PC-3 (cell line): ENCODE results near the gene COG5.

Experiments
- EZH2 ChIP-seq: fragments of 300-600 bp; sonication (generic); IDR thresholded peaks from one replicate; pipeline ENCODE4 v1.6.1; 2017; ENCODE audit warnings: antibody characterized with exemption, mild to moderate bottlenecking, low read length; ENCODE audit not compliant: unreplicated experiment
- EZH2phosphoT487 ChIP-seq: fragments of 300-600 bp; sonication (generic); IDR thresholded peaks from 2 replicates; pipeline ENCODE4 v1.6.1; 2018; ENCODE audit warnings: mild to moderate bottlenecking, antibody characterized with exemption, low read length, borderline replicate concordance
- TF ChIP-seq, protein P1 (sequence below): fragments of 300-600 bp; sonication (generic); conservative IDR thresholded peaks from 2 replicates; pipeline ENCODE4 v1.5.1; 2017; ENCODE audit warnings: antibody characterized with exemption, low read depth, mild to moderate bottlenecking, low read length

DNA sequence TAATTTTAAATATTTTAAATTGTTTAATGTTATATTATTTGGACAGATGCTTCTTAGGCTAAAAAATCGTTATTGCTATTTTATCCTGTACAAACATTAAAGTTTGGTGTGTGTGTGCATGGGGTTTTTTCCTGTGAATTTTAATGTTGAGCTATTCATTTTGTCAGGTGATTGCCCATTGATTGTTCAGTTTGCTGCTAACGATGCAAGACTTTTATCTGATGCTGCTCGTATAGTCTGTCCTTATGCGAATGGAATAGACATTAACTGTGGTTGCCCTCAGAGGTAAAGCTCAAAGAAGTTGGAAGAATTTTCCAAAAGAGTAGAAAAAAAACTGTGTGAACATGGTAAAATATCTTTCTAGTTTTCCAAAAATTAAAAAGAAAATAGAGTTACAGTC lies 9.8 kb upstream of the COG5 start:
- TF ChIP-seq, protein P1, sequence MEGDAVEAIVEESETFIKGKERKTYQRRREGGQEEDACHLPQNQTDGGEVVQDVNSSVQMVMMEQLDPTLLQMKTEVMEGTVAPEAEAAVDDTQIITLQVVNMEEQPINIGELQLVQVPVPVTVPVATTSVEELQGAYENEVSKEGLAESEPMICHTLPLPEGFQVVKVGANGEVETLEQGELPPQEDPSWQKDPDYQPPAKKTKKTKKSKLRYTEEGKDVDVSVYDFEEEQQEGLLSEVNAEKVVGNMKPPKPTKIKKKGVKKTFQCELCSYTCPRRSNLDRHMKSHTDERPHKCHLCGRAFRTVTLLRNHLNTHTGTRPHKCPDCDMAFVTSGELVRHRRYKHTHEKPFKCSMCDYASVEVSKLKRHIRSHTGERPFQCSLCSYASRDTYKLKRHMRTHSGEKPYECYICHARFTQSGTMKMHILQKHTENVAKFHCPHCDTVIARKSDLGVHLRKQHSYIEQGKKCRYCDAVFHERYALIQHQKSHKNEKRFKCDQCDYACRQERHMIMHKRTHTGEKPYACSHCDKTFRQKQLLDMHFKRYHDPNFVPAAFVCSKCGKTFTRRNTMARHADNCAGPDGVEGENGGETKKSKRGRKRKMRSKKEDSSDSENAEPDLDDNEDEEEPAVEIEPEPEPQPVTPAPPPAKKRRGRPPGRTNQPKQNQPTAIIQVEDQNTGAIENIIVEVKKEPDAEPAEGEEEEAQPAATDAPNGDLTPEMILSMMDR, result no peak
- no peak for TF ChIP-seq EZH2
- TF ChIP-seq EZH2phosphoT487, result no peak
